ENCODE data around the gene GPN1. TPM values are rescaled to one million over a fixed set of nuclear protein-coding genes. Genes with fewer than 3 reads are reported as not detected.
A peak's percentile ranks its signal among the peaks of the same experiment; 100 is the strongest.
"Not testable (repeated sequence)": the region's sequence is repeated elsewhere in the genome, so short reads cannot be mapped to it uniquely, and the experiment has no call there.

GPN1 gene
- total and polyA plus RNA-seq, 8 donors: 10.1 to 68.7 (median 29.9) TPM

DNA sequence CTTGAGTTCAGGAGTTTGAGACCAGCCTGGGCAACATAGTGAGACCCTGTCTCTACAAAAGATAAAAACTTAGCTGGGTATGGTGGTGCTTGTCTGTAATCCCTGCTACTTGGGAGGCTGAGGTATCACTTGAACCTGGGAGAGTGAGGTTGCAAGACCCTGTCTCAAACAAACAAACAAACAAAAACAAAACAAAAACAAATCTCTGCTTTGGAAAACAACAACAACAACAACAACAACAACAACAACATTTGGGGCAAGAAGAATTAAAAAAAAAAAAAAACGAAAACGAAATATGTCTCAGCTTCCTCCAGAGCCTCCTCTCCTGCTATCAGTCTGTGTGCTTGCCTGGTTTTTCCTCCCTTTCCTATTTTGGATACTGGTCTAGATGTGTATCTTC, 51.7 kb downstream of the GPN1 start:
- Histone ChIP-seq H3K36me3 (peaks cover 37 to 94% (median 90%) of the 10 kb centered on the region in 4 donors), H3K27me3 (no peaks in the 10 kb centered on the region), H3K4me1 (peaks cover 0 to 15% (median 8%) of the 10 kb centered on the region in 4 donors), H3K9me3 (no peaks in the 10 kb centered on the region), H3K27ac (peak overlapping the region in 1 of 5 donors; percentile 51), H3K4me3 (no peak overlapping the region)
- intact Hi-C loops (cut with DNase I; ENCODE audit: low total_unique reads): no loop called here
- 86 to 95% (median 92%) methylated on average over 2 of the region's 2 CpGs for WGBS, 5 donors
- no peak for DNase-seq
- no peak for TF ChIP-seq EP300 (IDR thresholded peaks at IDR 0.05)
- TF ChIP-seq POLR2AphosphoS5 (IDR thresholded peaks at IDR 0.05): no peak
- TF ChIP-seq, protein P1, sequence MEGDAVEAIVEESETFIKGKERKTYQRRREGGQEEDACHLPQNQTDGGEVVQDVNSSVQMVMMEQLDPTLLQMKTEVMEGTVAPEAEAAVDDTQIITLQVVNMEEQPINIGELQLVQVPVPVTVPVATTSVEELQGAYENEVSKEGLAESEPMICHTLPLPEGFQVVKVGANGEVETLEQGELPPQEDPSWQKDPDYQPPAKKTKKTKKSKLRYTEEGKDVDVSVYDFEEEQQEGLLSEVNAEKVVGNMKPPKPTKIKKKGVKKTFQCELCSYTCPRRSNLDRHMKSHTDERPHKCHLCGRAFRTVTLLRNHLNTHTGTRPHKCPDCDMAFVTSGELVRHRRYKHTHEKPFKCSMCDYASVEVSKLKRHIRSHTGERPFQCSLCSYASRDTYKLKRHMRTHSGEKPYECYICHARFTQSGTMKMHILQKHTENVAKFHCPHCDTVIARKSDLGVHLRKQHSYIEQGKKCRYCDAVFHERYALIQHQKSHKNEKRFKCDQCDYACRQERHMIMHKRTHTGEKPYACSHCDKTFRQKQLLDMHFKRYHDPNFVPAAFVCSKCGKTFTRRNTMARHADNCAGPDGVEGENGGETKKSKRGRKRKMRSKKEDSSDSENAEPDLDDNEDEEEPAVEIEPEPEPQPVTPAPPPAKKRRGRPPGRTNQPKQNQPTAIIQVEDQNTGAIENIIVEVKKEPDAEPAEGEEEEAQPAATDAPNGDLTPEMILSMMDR (IDR thresholded peaks at IDR 0.05): no peak
- TF ChIP-seq POLR2A (IDR thresholded peaks at IDR 0.05): no peak

DNA sequence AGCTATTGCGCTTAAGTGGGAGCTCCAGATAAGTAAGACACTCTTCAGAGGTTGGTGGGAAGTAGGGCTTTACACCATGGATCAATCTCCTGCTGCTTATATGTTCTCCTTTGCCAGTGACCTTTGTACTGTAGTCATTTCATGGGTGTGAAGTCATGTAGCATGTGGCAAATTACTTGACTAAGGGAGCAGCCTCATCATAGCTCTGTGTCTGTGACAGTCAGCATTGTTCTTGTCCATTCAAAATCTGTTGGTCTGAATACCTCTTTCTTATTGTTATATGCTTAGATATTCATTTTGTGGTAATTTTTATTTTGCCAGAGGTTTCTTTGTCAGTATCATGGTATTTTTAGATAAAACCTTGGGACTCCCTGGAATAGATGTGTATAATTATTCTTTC, 53.0 kb downstream of the GPN1 start:
- Histone ChIP-seq H3K27ac (peak overlapping the region in 3 of 5 donors; percentile 38 to 51 (median 38)), H3K9me3 (no peaks in the 10 kb centered on the region), H3K4me1 (peaks cover 0 to 15% (median 8%) of the 10 kb centered on the region in 4 donors), H3K27me3 (no peaks in the 10 kb centered on the region), H3K4me3 (no peak overlapping the region), H3K36me3 (peaks cover 48 to 94% (median 90%) of the 10 kb centered on the region in 4 donors)
- WGBS, 5 donors: 67 to 94% (median 84%) methylated on average over 1 of the region's 1 CpG
- peak in 1 of 2 donors; percentile 42 for DNase-seq
- intact Hi-C loops (cut with DNase I; ENCODE audit: low total_unique reads): no loop called here
- TF ChIP-seq POLR2AphosphoS5 (IDR thresholded peaks at IDR 0.05): no peak
- TF ChIP-seq, protein P1 (IDR thresholded peaks at IDR 0.05): no peak
- no peak for TF ChIP-seq EP300 (IDR thresholded peaks at IDR 0.05)
- no peak for TF ChIP-seq POLR2A (IDR thresholded peaks at IDR 0.05)

DNA sequence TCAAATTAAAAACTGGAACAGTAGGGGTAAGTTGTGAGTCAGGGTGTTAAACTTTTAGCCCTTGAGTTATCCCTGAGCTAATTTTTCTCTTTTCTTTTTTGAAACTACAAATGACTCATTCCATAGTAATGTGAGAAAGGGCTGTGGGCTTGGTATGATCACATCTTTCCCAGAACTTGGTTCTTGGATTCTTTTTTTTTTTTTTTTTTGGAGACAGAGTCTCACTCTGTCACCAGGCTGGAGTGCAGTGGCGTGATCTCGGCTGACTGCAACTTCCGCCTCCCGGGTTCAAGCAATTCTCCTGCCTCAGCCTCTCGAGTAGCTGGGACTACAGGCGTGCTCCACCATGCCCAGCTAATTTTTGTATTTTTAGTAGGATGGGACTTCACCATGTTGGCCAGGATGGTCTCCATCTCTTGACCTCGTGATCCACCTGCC, 53.5 kb downstream of the GPN1 start:
- Histone ChIP-seq H3K27ac (peak overlapping the region in 3 of 5 donors; percentile 38 to 51 (median 43)), H3K36me3 (peaks cover 47 to 94% (median 90%) of the 10 kb centered on the region in 4 donors), H3K4me1 (peaks cover 0 to 15% (median 8%) of the 10 kb centered on the region in 4 donors)
- H3K4me3 ChIP-seq; intact Hi-C loops (cut with DNase I; ENCODE audit: low total_unique reads); DNase-seq; H3K27me3 ChIP-seq; H3K9me3 ChIP-seq: not testable (repeated sequence)
- 79 to 91% (median 88%) methylated on average over 7 of the region's 7 CpGs for WGBS, 5 donors

DNA sequence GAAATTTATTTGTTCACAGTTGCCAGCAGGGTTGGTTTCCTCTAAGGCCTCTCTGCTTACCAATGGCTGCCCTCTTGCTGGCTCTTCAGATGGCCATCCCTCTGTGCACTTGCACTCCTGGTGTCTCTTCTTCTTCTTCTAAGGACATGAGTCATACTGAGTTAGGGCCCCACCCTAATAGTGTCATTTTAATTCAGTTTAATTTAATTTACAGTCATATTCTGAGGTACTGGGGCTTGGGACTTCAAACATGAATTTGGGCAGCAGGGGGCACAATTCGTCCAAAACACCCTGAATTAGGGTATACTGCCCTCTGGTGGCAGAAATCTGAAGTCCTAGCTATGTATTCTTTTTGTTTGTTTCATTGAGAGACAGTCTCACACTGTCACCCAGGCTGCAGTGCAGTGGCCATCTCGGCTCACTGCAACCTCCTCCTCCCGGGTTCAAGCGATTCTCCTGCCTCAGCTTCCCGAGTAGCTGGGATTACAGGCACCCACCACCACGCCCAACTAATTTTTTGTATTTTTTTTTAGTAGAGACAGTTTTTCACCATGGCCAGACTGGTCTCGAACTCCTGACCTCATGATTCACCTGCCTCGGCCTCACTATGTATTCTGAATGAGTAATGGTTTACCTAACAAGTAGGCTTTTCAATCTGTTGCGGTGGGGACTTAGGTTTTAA, 54.7 kb downstream of the GPN1 start:
- TF ChIP-seq, protein P1 (IDR thresholded peaks at IDR 0.05): peak in 6 of 7 experiments; percentile 46 to 96 (median 92)
- TF ChIP-seq EP300 (IDR thresholded peaks at IDR 0.05) (no peak), POLR2AphosphoS5 (IDR thresholded peaks at IDR 0.05) (peak in 1 of 3 donors; percentile 65)

DNA sequence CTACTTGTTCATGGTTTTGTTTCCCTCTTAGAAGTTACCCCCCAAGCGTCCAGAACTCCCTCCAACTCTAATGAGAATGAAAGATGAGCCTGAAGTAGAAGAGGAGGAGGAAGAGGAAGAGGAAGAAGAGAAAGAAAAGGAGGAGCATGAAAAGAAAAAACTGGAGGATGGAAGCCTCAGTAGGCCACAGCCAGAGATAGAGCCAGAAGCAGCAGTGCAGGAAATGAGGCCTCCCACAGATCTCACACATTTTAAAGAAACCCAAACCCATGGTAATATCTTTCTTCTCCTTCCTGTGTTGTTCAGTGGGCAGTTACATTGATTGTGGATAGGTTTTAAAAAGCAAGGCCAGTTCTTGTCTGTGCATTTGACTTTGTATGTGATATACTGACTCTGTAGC, 56.2 kb downstream of the GPN1 start:
- Histone ChIP-seq H3K36me3 (peaks cover 36 to 92% (median 90%) of the 10 kb centered on the region in 4 donors), H3K4me1 (peaks cover 0 to 15% (median 8%) of the 10 kb centered on the region in 4 donors)
- intact Hi-C loops (cut with DNase I; ENCODE audit: low total_unique reads); H3K4me3 ChIP-seq; DNase-seq; H3K27me3 ChIP-seq; H3K27ac ChIP-seq; H3K9me3 ChIP-seq: not testable (repeated sequence)
- WGBS, 5 donors: 73 to 100% (median 79%) methylated on average over 1 of the region's 1 CpG

More for the DNA sequence above, 54.7 kb downstream of the GPN1 start:
- Histone ChIP-seq H3K4me3 (no peak overlapping the region), H3K36me3 (peaks cover 45 to 94% (median 90%) of the 10 kb centered on the region in 4 donors), H3K27me3 (no peaks in the 10 kb centered on the region), H3K4me1 (peaks cover 0 to 15% (median 8%) of the 10 kb centered on the region in 4 donors), H3K27ac (peak overlapping the region in 1 of 5 donors; percentile 49), H3K9me3 (no peaks in the 10 kb centered on the region)
- intact Hi-C loops (cut with DNase I; ENCODE audit: low total_unique reads): no loop called here
- DNase-seq: peak; percentile 85 to 95
- 31 to 38% (median 34%) methylated on average over 9 of the region's 9 CpGs for WGBS, 5 donors

Data from stomach (tissue), 9 donors.